B cell (primary cell): Measurements from ENCODE around the gene DHX40.

Source experiments
- CTCF ChIP-seq: fragments of 200-600 bp; IDR thresholded peaks from one replicate; pipeline ENCODE4 v1.8.0; 2022; ENCODE audit warnings: antibody characterized with exemption, mild to moderate bottlenecking
- EZH2 ChIP-seq: IDR thresholded peaks from 2 replicates; pipeline ENCODE4 v1.6.1; 2012; ENCODE audit warnings: borderline replicate concordance, low read depth, mild to moderate bottlenecking, moderate library complexity, low read length; ENCODE audit not compliant: insufficient read depth, poor library complexity, severe bottlenecking

GRCh38 chr17:59525668-59526067, 39.7 kb upstream of the DHX40 start:
- TF ChIP-seq CTCF, result no peak
- no peak for TF ChIP-seq EZH2
